Right hindlimb (tissue), 1 donor: ENCODE results near the gene WFS1.
A peak's percentile ranks its signal among the peaks of the same experiment; 100 is the strongest.

ENCODE experiments used
- DNase-seq: peaks from one replicate; pipeline ENCODE4 v3.0.0-alpha.2; 2018

The WFS1 gene

DNA sequence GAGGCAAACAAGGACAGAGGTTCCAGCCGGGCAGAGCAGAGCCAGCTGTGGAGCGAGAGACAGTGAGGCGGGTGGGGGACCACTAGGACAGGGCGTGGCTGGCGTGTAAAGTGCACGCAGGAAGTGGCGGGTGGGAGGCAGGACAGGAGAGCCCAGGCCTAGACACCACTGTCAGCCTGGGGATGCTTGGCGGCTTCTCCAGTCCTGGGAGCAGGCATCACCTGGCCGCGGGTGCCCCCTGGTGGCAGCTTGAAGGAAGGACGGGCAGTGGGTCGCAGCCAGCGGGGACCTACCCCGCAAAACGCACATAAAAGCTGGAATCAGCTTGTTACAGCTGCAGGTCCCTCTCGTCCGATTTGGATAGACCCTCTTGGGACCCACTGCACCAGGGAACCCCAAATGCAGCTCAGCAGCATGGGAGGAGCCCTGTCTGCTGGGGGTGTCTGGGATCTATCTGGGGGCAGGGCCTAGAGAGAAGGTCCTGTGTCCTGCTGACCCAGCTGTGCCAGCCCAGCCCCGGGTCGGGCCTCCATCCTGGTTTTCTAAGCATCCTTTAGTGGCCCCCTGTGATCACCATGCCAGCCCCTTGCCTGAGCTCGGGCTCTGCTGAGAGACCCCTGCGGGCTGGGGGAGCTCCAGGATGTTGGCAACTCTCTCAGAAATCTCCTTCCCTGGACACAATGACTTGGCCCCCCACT lies 57.7 kb downstream of the WFS1 start:
- peak; percentile 84 for DNase-seq

GRCh38 chr4:6328526-6328925 lies 58.9 kb downstream of the WFS1 start:
- DNase-seq = no peak

DNA sequence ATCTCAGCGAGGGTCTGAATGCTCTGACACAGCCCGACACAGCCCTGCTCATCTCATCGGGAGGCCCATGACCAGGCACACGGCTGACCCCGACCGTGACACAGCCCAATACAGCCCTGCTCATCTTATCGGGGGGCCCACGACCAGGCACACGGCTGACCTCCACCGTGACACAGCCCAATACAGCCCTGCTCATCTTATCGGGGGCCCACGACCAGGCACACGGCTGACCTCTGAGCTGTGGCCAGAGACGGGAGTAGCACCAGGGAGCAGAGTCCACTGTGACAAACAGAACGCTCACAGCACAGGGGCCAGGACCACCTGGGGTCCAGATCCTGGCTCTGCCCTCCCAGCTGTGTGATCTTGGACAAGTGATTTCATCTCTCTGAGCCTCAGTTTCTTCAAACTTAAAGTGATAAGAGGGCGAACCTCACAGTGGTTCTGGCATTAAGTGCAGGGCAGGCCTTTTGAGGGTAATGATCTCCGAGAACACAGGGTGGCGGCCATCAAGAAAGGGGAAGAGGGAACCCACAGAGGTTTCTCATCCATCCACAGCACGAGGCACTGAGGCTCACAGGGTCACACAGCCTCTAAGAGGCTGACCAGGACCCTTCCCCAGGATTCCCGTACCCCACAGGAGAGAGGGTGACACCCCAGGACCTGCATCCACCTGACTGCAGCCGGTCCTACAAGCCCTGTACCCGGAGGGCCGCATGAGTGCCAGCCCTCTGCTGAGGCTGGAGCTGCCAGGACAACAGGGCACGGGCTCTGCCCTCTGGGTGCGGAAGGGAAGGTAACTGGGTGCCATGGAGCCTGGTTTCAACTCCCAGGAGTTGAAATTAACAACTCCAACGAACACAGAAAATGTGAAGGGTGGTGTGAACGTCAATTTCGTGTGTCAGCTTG lies 60.1 kb downstream of the WFS1 start:
- no peak for DNase-seq

- DNase-seq = no peak
Measured at GRCh38 chr4:6330384-6330767, 60.7 kb downstream of the WFS1 start.

- DNase-seq = no peak
Measured at GRCh38 chr4:6331018-6331417, 61.4 kb downstream of the WFS1 start.

DNA sequence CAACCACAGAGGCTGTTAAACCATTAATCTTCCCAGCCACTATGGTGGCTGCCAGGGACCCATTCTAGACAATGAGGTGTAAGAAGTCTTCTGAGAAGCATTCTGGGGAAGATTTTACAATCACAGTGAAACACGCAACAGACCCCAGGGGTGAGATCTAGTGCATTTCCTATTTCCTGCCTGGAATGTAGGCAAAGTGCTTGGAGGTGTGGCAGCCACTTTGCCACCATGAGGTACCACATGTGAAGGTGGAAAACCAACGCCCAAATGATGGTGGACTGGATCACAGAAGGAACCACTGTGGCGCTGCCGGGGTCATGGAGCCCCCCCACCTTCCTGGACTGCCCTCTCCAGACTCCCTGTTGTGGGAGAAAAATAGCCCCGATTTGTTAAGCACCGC lies 61.8 kb downstream of the WFS1 start:
- no peak for DNase-seq

GRCh38 chr4:6332042-6332668 lies 62.5 kb downstream of the WFS1 start:
- no peak for DNase-seq

- DNase-seq = no peak
Measured at GRCh38 chr4:6332669-6333050, 63.0 kb downstream of the WFS1 start.

- DNase-seq = no peak
Measured at GRCh38 chr4:6333301-6334202, 63.9 kb downstream of the WFS1 start.

GRCh38 chr4:6334203-6334887 lies 64.7 kb downstream of the WFS1 start:
- DNase-seq = no peak

GRCh38 chr4:6335040-6335590 lies 65.5 kb downstream of the WFS1 start:
- no peak for DNase-seq

- no peak for DNase-seq
Measured at GRCh38 chr4:6336166-6336565, 66.5 kb downstream of the WFS1 start.

DNA sequence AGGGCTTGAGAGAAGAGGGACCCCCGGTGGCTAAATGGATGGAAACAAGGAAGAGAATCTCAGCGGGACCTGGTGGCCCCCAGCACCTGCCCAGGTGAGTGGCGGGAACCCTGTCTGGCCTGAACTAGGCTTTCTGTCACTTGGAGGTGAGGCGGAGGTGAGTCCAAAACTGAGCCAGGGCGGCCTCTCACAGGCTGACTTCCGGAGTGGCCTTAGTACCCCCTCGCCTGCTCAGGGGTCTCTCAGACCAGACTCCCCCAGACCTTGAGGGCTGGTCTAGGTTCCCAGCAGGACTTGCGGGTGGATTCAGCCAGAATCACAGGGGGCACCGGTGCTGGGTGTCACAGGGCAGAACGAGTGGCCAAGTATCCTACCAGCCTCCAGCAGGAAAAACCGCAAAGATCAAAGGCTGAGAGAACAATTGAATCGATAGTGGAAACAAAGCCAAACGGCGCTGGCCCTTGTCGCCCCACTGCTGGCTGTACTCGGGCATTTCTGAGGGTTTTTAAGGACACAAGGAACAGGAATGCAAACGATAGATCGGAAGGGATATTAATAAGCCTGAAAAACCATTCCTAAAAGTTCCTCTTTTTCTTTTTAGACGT lies 67.8 kb downstream of the WFS1 start:
- DNase-seq = no peak

- DNase-seq = no peak
Measured at GRCh38 chr4:6338175-6338950, 68.7 kb downstream of the WFS1 start.

- DNase-seq = no peak
Measured at GRCh38 chr4:6338951-6339817, 69.5 kb downstream of the WFS1 start.

- no peak for DNase-seq
Measured at GRCh38 chr4:6339818-6340445, 70.3 kb downstream of the WFS1 start.

- no peak for DNase-seq
Measured at GRCh38 chr4:6340446-6341015, 70.9 kb downstream of the WFS1 start.

GRCh38 chr4:6341696-6342095 lies 72.0 kb downstream of the WFS1 start:
- no peak for DNase-seq
